HUDEP-2 (cell line): Measurements from ENCODE around the gene OR12D1.
"Not testable (repeated sequence)": the region's sequence is repeated elsewhere in the genome, so short reads cannot be mapped to it uniquely, and the experiment has no call there.

ENCODE experiments used
- DNase-seq, 76 experiments: peaks; one replicate each; lab custom pipeline; 2025; ENCODE audit not compliant: unreplicated experiment in 76 of 76; lab: John Stamatoyannopoulos, UW

Gene OR12D1

GRCh38 chr6:29414588-29414987 lies at the start of gene OR12D1:
Gene OR12D1, plus strand, starts transcription at chr6:29414928.
- no peak for DNase-seq

GRCh38 chr6:29368765-29369164 lies 46.0 kb upstream of the OR12D1 start, which contains the start of gene OR5V1:
Gene OR5V1, minus strand, starts transcription at chr6:29368865. Its CDS starts 12,670 bp downstream, at chr6:29356195.
- no peak for DNase-seq

- DNase-seq: no peak
Measured at GRCh38 chr6:29375191-29375590, 39.5 kb upstream of the OR12D1 start, which contains the start of gene OR12D3. Gene OR12D3, minus strand, starts transcription at chr6:29375291. Its CDS starts 4 bp downstream, at chr6:29375287.

- DNase-seq: peak in 5 of 76 experiments; percentile 6 to 36 (median 13)
Measured at GRCh38 chr6:29376003-29376402, 38.7 kb upstream of the OR12D1 start.

GRCh38 chr6:29388533-29388932 lies 26.2 kb upstream of the OR12D1 start:
- no peak for DNase-seq

GRCh38 chr6:29395331-29395730 lies 19.4 kb upstream of the OR12D1 start, which contains the start of gene OR12D2:
Gene OR12D2, plus strand, starts transcription at chr6:29395631. Its CDS starts 1,069 bp downstream, at chr6:29396700.
- no peak for DNase-seq

GRCh38 chr6:29399525-29399924 lies 15.2 kb upstream of the OR12D1 start:
- DNase-seq: peak in 1 of 76 experiments; percentile 3

- DNase-seq: no peak
Measured at GRCh38 chr6:29403801-29404200, 10.9 kb upstream of the OR12D1 start.

- DNase-seq: no peak
Measured at GRCh38 chr6:29419516-29419915, 4.8 kb downstream of the OR12D1 start.

- no peak for DNase-seq
Measured at GRCh38 chr6:29424168-29424567, 9.4 kb downstream of the OR12D1 start.

GRCh38 chr6:29424575-29424974 lies 9.8 kb downstream of the OR12D1 start:
- no peak for DNase-seq

GRCh38 chr6:29425075-29425474 lies 10.3 kb downstream of the OR12D1 start:
- no peak for DNase-seq

- DNase-seq: no peak
Measured at GRCh38 chr6:29426654-29427053, 11.9 kb downstream of the OR12D1 start.

- DNase-seq: not testable (repeated sequence)
Measured at GRCh38 chr6:29436730-29437129, 22.0 kb downstream of the OR12D1 start.

GRCh38 chr6:29439006-29439405 lies 24.3 kb downstream of the OR12D1 start, which contains the start of gene OR10C1:
Gene OR10C1, plus strand, starts transcription at chr6:29439306. Its CDS starts 710 bp downstream, at chr6:29440016.
- no peak for DNase-seq

GRCh38 chr6:29442719-29443118 lies 28.0 kb downstream of the OR12D1 start:
- peak in 2 of 76 experiments; percentile 3 to 6 for DNase-seq

GRCh38 chr6:29444031-29444430 lies 29.3 kb downstream of the OR12D1 start:
- not testable (repeated sequence) for DNase-seq

GRCh38 chr6:29447670-29448069 lies 32.9 kb downstream of the OR12D1 start:
- DNase-seq: no peak

- peak in 1 of 76 experiments; percentile 9 for DNase-seq
Measured at GRCh38 chr6:29451471-29452193, 36.9 kb downstream of the OR12D1 start.

- no peak for DNase-seq
Measured at GRCh38 chr6:29456971-29457370, 42.2 kb downstream of the OR12D1 start, which contains the start of the genes OR11A1 and OR2H1. Gene OR11A1, minus strand, starts transcription at chr6:29457071. Its CDS starts 29,430 bp downstream, at chr6:29427641. Gene OR2H1, plus strand, starts transcription at chr6:29457155. Its CDS starts 4,615 bp downstream, at chr6:29461770.

- DNase-seq: no peak
Measured at GRCh38 chr6:29461021-29461814, 46.5 kb downstream of the OR12D1 start.
